Measurements from ENCODE around the gene FAM174C.

DNA sequence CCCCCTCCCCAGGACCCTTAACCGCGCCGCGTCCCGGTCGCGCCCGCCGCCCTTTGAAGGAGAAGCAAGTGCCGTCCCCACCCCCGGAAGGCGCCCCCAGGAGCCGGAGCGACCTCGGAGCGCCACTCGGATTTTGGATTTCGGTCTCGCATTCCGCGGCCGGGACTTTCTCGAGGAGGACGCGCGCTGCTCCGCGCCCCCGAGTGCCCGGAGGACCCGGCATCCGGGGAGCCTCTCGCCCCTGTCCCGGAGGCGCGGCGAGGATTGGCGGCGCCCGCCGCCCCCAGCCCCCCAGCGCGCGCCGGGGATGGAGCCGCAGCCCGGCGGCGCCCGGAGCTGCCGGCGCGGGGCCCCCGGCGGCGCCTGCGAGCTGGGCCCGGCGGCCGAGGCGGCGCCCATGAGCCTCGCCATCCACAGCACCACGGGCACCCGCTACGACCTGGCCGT lies 25.3 kb upstream of the FAM174C start:
- TF ChIP-seq FOXP1 (CRISPR knock-in tag; IDR thresholded peaks at IDR 0.05; ENCODE audit: borderline replicate concordance): no peak
- TF ChIP-seq SMAD3 (CRISPR knock-in tag; IDR thresholded peaks at IDR 0.05; ENCODE audit: borderline replicate concordance): no peak
- TF ChIP-seq ZSCAN18 (CRISPR knock-in tag; IDR thresholded peaks at IDR 0.05): no peak
- TF ChIP-seq TCF7 (CRISPR knock-in tag; IDR thresholded peaks at IDR 0.05; ENCODE audit: low read depth): no peak
- TF ChIP-seq, protein P1, sequence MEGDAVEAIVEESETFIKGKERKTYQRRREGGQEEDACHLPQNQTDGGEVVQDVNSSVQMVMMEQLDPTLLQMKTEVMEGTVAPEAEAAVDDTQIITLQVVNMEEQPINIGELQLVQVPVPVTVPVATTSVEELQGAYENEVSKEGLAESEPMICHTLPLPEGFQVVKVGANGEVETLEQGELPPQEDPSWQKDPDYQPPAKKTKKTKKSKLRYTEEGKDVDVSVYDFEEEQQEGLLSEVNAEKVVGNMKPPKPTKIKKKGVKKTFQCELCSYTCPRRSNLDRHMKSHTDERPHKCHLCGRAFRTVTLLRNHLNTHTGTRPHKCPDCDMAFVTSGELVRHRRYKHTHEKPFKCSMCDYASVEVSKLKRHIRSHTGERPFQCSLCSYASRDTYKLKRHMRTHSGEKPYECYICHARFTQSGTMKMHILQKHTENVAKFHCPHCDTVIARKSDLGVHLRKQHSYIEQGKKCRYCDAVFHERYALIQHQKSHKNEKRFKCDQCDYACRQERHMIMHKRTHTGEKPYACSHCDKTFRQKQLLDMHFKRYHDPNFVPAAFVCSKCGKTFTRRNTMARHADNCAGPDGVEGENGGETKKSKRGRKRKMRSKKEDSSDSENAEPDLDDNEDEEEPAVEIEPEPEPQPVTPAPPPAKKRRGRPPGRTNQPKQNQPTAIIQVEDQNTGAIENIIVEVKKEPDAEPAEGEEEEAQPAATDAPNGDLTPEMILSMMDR (IDR thresholded peaks at IDR 0.05): no peak
- TF ChIP-seq CREB1 (CRISPR knock-in tag; IDR thresholded peaks at IDR 0.05): no peak
- TF ChIP-seq MAX (CRISPR knock-in tag; IDR thresholded peaks at IDR 0.05): no peak
- no peak for TF ChIP-seq ATF3 (CRISPR knock-in tag; conservative IDR thresholded peaks at IDR 0.05)
- TF ChIP-seq, protein P2, sequence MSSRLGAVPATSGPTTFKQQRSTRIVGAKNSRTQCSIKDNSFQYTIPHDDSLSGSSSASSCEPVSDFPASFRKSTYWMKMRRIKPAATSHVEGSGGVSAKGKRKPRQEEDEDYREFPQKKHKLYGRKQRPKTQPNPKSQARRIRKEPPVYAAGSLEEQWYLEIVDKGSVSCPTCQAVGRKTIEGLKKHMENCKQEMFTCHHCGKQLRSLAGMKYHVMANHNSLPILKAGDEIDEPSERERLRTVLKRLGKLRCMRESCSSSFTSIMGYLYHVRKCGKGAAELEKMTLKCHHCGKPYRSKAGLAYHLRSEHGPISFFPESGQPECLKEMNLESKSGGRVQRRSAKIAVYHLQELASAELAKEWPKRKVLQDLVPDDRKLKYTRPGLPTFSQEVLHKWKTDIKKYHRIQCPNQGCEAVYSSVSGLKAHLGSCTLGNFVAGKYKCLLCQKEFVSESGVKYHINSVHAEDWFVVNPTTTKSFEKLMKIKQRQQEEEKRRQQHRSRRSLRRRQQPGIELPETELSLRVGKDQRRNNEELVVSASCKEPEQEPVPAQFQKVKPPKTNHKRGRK (CRISPR knock-in tag; IDR thresholded peaks at IDR 0.05; ENCODE audit: borderline replicate concordance): no peak
- TF ChIP-seq, protein P3, sequence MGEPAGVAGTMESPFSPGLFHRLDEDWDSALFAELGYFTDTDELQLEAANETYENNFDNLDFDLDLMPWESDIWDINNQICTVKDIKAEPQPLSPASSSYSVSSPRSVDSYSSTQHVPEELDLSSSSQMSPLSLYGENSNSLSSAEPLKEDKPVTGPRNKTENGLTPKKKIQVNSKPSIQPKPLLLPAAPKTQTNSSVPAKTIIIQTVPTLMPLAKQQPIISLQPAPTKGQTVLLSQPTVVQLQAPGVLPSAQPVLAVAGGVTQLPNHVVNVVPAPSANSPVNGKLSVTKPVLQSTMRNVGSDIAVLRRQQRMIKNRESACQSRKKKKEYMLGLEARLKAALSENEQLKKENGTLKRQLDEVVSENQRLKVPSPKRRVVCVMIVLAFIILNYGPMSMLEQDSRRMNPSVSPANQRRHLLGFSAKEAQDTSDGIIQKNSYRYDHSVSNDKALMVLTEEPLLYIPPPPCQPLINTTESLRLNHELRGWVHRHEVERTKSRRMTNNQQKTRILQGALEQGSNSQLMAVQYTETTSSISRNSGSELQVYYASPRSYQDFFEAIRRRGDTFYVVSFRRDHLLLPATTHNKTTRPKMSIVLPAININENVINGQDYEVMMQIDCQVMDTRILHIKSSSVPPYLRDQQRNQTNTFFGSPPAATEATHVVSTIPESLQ (CRISPR knock-in tag; IDR thresholded peaks at IDR 0.05): no peak
- no peak for TF ChIP-seq CREM (CRISPR knock-in tag; IDR thresholded peaks at IDR 0.05)
- TF ChIP-seq, protein P4, sequence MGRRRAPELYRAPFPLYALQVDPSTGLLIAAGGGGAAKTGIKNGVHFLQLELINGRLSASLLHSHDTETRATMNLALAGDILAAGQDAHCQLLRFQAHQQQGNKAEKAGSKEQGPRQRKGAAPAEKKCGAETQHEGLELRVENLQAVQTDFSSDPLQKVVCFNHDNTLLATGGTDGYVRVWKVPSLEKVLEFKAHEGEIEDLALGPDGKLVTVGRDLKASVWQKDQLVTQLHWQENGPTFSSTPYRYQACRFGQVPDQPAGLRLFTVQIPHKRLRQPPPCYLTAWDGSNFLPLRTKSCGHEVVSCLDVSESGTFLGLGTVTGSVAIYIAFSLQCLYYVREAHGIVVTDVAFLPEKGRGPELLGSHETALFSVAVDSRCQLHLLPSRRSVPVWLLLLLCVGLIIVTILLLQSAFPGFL (CRISPR knock-in tag; IDR thresholded peaks at IDR 0.05; ENCODE audit: borderline replicate concordance): no peak
- no peak for TF ChIP-seq RELA (CRISPR knock-in tag; IDR thresholded peaks at IDR 0.05; ENCODE audit: borderline replicate concordance)
- no peak for TF ChIP-seq NR3C1 (CRISPR knock-in tag; conservative IDR thresholded peaks at IDR 0.05; ENCODE audit: low read depth)

All from WTC11 (cell line).